Esophagus muscularis mucosa (tissue), 3 donors: Measurements from ENCODE around the gene IGSF11.

Experiments
- CTCF ChIP-seq, 3 experiments: fragments of 200-600 bp in 2 of 3; fragments of 450-650 bp in 1 of 3; sonication (generic) in 2 of 3; IDR thresholded peaks; one replicate each; pipeline ENCODE4 v1.5.1; 2017 to 2019; ENCODE audit warnings: antibody characterized with exemption in 3 of 3, mild to moderate bottlenecking in 2 of 3, moderate library complexity in 1 of 3
- POLR2A ChIP-seq: fragments of 450-650 bp; IDR thresholded peaks from one replicate; pipeline ENCODE4 v1.6.1; 2017; ENCODE audit warnings: antibody characterized with exemption, moderate library complexity, mild to moderate bottlenecking, low read depth
- POLR2AphosphoS5 ChIP-seq, 2 donors: sonication (generic); formaldehyde crosslinking; IDR thresholded peaks; one replicate each; pipeline ENCODE4 v1.6.1; 2017; ENCODE audit warnings: antibody characterized with exemption in 2 of 2

DNA sequence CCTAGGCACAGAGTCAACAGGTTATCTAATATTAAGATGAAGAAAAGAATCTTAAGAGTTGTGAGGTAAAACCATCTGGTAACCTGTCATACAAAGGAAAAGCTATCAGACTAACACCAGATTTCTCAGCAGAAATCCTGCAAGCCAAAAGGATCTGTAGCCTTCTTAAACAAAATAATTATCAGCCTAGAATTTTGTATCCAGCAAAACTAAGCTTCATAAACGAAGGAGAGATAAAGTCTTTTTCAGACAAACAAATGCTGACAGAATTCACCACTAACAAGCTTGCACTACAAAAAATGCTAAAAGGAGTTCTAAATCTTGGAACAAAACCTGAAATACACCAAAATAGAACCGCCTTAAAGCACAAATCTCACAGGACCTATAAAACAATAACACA lies 9.9 kb upstream of the IGSF11 start:
- TF ChIP-seq CTCF (IDR thresholded peaks at IDR 0.05) (no peak), POLR2AphosphoS5 (IDR thresholded peaks at IDR 0.05) (no peak), POLR2A (no peak)
